T1000 (cell line): ENCODE measurements around the gene ENDOV.
"Not testable (repeated sequence)": the region's sequence is repeated elsewhere in the genome, so short reads cannot be mapped to it uniquely, and the experiment has no call there.

ENCODE experiments used
- DNase-seq: peaks from one replicate; lab custom pipeline; 2025; ENCODE audit warnings: mixed read lengths; lab: John Stamatoyannopoulos, UW

The ENDOV gene

GRCh38 chr17:80388601-80389000 lies 26.4 kb upstream of the ENDOV start:
- no peak for DNase-seq

GRCh38 chr17:80389011-80389995 lies 25.7 kb upstream of the ENDOV start:
- no peak for DNase-seq

GRCh38 chr17:80393241-80393890 lies 21.6 kb upstream of the ENDOV start:
- no peak for DNase-seq

- no peak for DNase-seq
Measured at GRCh38 chr17:80393961-80394360, 21.0 kb upstream of the ENDOV start.

- no peak for DNase-seq
Measured at GRCh38 chr17:80394629-80395216, 20.2 kb upstream of the ENDOV start.

GRCh38 chr17:80395402-80396151 lies 19.4 kb upstream of the ENDOV start:
- no peak for DNase-seq

GRCh38 chr17:80396157-80397033 lies 18.6 kb upstream of the ENDOV start:
- DNase-seq: no peak

- no peak for DNase-seq
Measured at GRCh38 chr17:80397034-80397387, 18.0 kb upstream of the ENDOV start.

GRCh38 chr17:80397686-80398085 lies 17.3 kb upstream of the ENDOV start:
- no peak for DNase-seq

GRCh38 chr17:80401086-80401485 lies 13.9 kb upstream of the ENDOV start:
- DNase-seq: not testable (repeated sequence)

- DNase-seq: not testable (repeated sequence)
Measured at GRCh38 chr17:80402102-80402501, 12.9 kb upstream of the ENDOV start.

- DNase-seq: no peak
Measured at GRCh38 chr17:80402959-80403358, 12.0 kb upstream of the ENDOV start.

GRCh38 chr17:80406146-80406545 lies 8.8 kb upstream of the ENDOV start:
- DNase-seq: no peak

GRCh38 chr17:80407917-80408316 lies 7.0 kb upstream of the ENDOV start:
- not testable (repeated sequence) for DNase-seq

- no peak for DNase-seq
Measured at GRCh38 chr17:80408872-80409271, 6.1 kb upstream of the ENDOV start.

- no peak for DNase-seq
Measured at GRCh38 chr17:80409626-80410025, 5.3 kb upstream of the ENDOV start.

- DNase-seq: not testable (repeated sequence)
Measured at GRCh38 chr17:80410441-80411087, 4.4 kb upstream of the ENDOV start.

GRCh38 chr17:80413771-80414507 lies 1.0 kb upstream of the ENDOV start:
- DNase-seq: no peak

- DNase-seq: no peak
Measured at GRCh38 chr17:80414508-80414802, 512 bp upstream of the ENDOV start.

GRCh38 chr17:80415626-80416137 lies 715 bp downstream of the ENDOV start:
- no peak for DNase-seq
